GM15510 (cell line): ENCODE results near the gene VDAC2.

Experiments used
- POLR2A ChIP-seq: IDR thresholded peaks from 3 replicates; pipeline ENCODE4 v1.6.1; 2011; ENCODE audit warnings: borderline replicate concordance; ENCODE audit not compliant: insufficient read length; ENCODE audit errors: extremely low read depth

VDAC2 gene

GRCh38 chr10:75210282-75211006, at the start of gene VDAC2:
TSS of gene VDAC2 (plus strand) at chr10:75210796. CDS start at chr10:75211159, 363 bp downstream.
- TF ChIP-seq POLR2A: peak; percentile 57

- TF ChIP-seq POLR2A: no peak
Measured at GRCh38 chr10:75165684-75166622, 44.6 kb upstream of the VDAC2 start.

- no peak for TF ChIP-seq POLR2A
Measured at GRCh38 chr10:75166623-75166972, 44.0 kb upstream of the VDAC2 start.

GRCh38 chr10:75168275-75168674, 42.3 kb upstream of the VDAC2 start:
- no peak for TF ChIP-seq POLR2A

- TF ChIP-seq POLR2A: no peak
Measured at GRCh38 chr10:75170215-75170614, 40.4 kb upstream of the VDAC2 start.

GRCh38 chr10:75175046-75175445, 35.5 kb upstream of the VDAC2 start:
- no peak for TF ChIP-seq POLR2A

GRCh38 chr10:75176046-75176445, 34.5 kb upstream of the VDAC2 start:
- no peak for TF ChIP-seq POLR2A

- TF ChIP-seq POLR2A: no peak
Measured at GRCh38 chr10:75176736-75177135, 33.9 kb upstream of the VDAC2 start.

- TF ChIP-seq POLR2A: no peak
Measured at GRCh38 chr10:75179657-75180177, 30.9 kb upstream of the VDAC2 start.

GRCh38 chr10:75180592-75180991, 30.0 kb upstream of the VDAC2 start:
- no peak for TF ChIP-seq POLR2A

- no peak for TF ChIP-seq POLR2A
Measured at GRCh38 chr10:75181073-75181472, 29.5 kb upstream of the VDAC2 start.

- no peak for TF ChIP-seq POLR2A
Measured at GRCh38 chr10:75186310-75186709, 24.3 kb upstream of the VDAC2 start.

GRCh38 chr10:75187961-75188426, 22.6 kb upstream of the VDAC2 start:
- TF ChIP-seq POLR2A: no peak

GRCh38 chr10:75189266-75190096, 21.1 kb upstream of the VDAC2 start:
- TF ChIP-seq POLR2A: no peak
